ENCODE results near the gene BCAP31.

GRCh38 chrX:153662266-153662665 lies 61.9 kb downstream of the BCAP31 start:
- TF ChIP-seq POLR2AphosphoS5 (IDR thresholded peaks at IDR 0.05; ENCODE audit: low read depth) = no peak
- peak; percentile 15 for TF ChIP-seq CTCF (IDR thresholded peaks at IDR 0.05; ENCODE audit: insufficient read depth, low read length)
- TF ChIP-seq GABPA (IDR thresholded peaks at IDR 0.05; ENCODE audit: low read depth) = no peak

All from HL-60 (cell line).